Calu3 (cell line): ENCODE results near the gene ZBTB8A. TPM values are rescaled to one million over a fixed set of nuclear protein-coding genes. Genes with fewer than 3 reads are reported as not detected.

Experiments used
- BruUV-seq: library from RNA; stranded (reverse); fragments of 400-500 nt; replicated peaks from 2 replicates; lab custom pipeline; 2021; lab: Mats Ljungman, UMichigan
- CTCF ChIA-PET: fragments of 300-600 bp; sonication (Branson Sonifier 250); formaldehyde crosslinking; loops from one replicate; lab custom pipeline; 2022; ENCODE audit warnings: antibody characterized with exemption; lab: Charles Lee
- DNase-seq: peaks from one replicate; pipeline ENCODE4 v3.0.0; 2022
- H3K27ac Mint-ChIP-seq: one replicate; pipeline ENCODE4 v1.8.0; 2022; ENCODE audit warnings: mixed read lengths; ENCODE audit not compliant: unreplicated experiment
- H3K27me3 Mint-ChIP-seq: one replicate; pipeline ENCODE4 v1.8.0; 2022; ENCODE audit warnings: mixed read lengths; ENCODE audit not compliant: unreplicated experiment
- H3K36me3 Mint-ChIP-seq: one replicate; pipeline ENCODE4 v1.8.0; 2022; ENCODE audit warnings: mild to moderate bottlenecking, moderate library complexity, mixed read lengths; ENCODE audit not compliant: insufficient read depth, unreplicated experiment
- H3K4me1 Mint-ChIP-seq: one replicate; pipeline ENCODE4 v1.8.0; 2022; ENCODE audit warnings: mild to moderate bottlenecking, low read depth, mixed read lengths; ENCODE audit not compliant: unreplicated experiment
- H3K4me3 Mint-ChIP-seq: one replicate; pipeline ENCODE4 v1.8.0; 2022; ENCODE audit warnings: mild to moderate bottlenecking, low read depth, moderate library complexity, mixed read lengths; ENCODE audit not compliant: unreplicated experiment
- H3K9me3 Mint-ChIP-seq: one replicate; pipeline ENCODE4 v1.8.0; 2022; ENCODE audit warnings: low read depth, mixed read lengths; ENCODE audit not compliant: unreplicated experiment
- intact Hi-C: fragments of 100-400 bp; cut with micrococcal nuclease; formaldehyde crosslinking; loops from one replicate; pipeline ENCODE4 v1.10.0; 2022; ENCODE audit not compliant: unreplicated experiment
- total RNA-seq: library from RNA; stranded (reverse); gene quantifications from 2 replicates; pipeline ENCODE4 v1.2.3, GENCODE V29; 2022
- TF ChIP-seq, protein P1 (sequence below): fragments of 200-600 bp; IDR thresholded peaks from one replicate; pipeline ENCODE4 v1.8.0; 2022; ENCODE audit warnings: antibody characterized with exemption; ENCODE audit not compliant: unreplicated experiment

Gene ZBTB8A
- total RNA-seq, 1 experiment from 2014 or later = 4.7 TPM

DNA sequence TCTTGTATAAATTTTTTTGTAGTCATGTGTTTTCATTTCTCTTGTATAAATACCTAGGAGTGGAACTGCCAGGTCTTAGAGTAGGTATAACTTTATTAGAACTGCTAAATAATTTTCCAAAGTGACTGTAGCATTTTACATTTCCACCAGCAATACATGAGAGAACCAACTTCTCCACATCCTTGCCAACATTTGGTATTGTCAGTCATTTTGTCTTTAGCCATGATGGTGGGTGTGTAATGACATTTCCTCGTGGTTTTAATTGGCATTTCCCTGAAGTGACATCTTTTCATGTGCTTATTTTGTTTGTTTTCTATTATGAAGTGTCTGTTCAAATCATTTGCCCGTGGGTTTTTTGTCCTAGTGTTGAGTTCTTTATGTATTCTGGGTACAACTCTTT is 29.7 kb downstream of the ZBTB8A start:
- no peak overlapping the region for H3K27ac Mint-ChIP-seq
- H3K4me1 Mint-ChIP-seq = no peaks in the 10 kb centered on the region
- H3K9me3 Mint-ChIP-seq = no peaks in the 10 kb centered on the region
- H3K36me3 Mint-ChIP-seq = no peaks in the 10 kb centered on the region
- TF ChIP-seq, protein P1, sequence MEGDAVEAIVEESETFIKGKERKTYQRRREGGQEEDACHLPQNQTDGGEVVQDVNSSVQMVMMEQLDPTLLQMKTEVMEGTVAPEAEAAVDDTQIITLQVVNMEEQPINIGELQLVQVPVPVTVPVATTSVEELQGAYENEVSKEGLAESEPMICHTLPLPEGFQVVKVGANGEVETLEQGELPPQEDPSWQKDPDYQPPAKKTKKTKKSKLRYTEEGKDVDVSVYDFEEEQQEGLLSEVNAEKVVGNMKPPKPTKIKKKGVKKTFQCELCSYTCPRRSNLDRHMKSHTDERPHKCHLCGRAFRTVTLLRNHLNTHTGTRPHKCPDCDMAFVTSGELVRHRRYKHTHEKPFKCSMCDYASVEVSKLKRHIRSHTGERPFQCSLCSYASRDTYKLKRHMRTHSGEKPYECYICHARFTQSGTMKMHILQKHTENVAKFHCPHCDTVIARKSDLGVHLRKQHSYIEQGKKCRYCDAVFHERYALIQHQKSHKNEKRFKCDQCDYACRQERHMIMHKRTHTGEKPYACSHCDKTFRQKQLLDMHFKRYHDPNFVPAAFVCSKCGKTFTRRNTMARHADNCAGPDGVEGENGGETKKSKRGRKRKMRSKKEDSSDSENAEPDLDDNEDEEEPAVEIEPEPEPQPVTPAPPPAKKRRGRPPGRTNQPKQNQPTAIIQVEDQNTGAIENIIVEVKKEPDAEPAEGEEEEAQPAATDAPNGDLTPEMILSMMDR = no peak
- DNase-seq = no peak
- H3K27me3 Mint-ChIP-seq = no peaks in the 10 kb centered on the region
- CTCF ChIA-PET = interaction anchor here (0.7 kb wide), 1 partner anchor 11 kb away, joined by 3 read pairs; no protein-coding TSS in a partner anchor
- intact Hi-C loops = no loop called here
- no TSS peak for BruUV-seq
- no peak overlapping the region for H3K4me3 Mint-ChIP-seq

DNA sequence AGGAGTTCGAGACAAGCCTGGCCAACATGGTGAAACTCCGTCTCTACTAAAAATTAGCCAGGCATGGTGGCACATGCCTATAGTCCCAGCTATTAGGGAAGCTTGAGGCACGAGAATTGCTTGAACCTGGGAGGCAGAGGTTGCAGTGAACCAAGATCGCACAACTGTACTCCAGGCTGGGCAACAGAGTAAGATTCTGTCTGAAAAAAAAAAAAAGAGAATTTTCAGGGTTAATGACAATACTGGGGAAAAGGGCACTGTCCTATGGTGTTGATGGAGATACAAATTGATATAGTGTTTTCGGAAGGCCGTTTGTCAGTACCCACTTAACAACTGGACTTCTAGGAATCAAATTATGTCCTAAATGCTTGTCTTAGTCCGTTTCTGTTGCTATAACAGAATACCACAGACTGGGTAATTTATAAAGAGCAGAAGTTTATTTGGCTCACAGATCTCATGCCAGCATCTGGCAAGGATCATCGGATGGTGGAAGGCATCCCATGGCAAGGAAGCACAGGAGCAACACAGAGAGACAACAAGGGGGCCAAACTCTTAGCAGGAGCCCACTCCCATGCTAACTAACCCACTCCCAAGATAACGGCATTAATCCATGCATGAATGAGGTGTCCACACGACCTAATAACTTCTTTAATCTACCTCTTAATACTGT is 41.3 kb downstream of the ZBTB8A start:
- no peaks in the 10 kb centered on the region for H3K36me3 Mint-ChIP-seq
- H3K4me1 Mint-ChIP-seq = no peaks in the 10 kb centered on the region
- no peak for DNase-seq
- intact Hi-C loops = no loop called here
- TF ChIP-seq, protein P1 = no peak
- CTCF ChIA-PET = no interaction called here
- H3K27me3 Mint-ChIP-seq = no peaks in the 10 kb centered on the region
- H3K27ac Mint-ChIP-seq = no peak overlapping the region
- no peak overlapping the region for H3K4me3 Mint-ChIP-seq
- BruUV-seq = no TSS peak
- H3K9me3 Mint-ChIP-seq = no peaks in the 10 kb centered on the region

DNA sequence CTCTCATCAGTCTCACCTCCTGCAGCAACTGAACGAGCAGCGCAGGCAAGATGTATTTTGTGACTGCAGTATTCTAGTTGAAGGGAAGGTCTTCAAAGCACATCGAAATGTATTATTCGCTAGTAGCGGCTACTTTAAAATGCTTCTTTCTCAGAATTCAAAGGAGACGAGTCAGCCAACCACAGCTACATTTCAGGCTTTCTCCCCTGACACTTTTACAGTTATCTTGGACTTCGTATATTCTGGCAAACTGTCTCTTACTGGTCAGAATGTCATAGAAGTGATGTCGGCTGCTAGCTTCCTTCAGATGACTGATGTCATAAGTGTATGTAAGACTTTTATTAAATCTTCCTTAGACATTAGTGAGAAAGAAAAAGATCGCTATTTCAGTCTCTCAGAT is 53.7 kb downstream of the ZBTB8A start:
- H3K27ac Mint-ChIP-seq = no peak overlapping the region
- no peaks in the 10 kb centered on the region for H3K9me3 Mint-ChIP-seq
- CTCF ChIA-PET = interaction anchor here (0.6 kb wide), 1 partner anchor 99 kb away, joined by 3 read pairs; no protein-coding TSS in a partner anchor
- no peak overlapping the region for H3K4me3 Mint-ChIP-seq
- intact Hi-C loops = no loop called here
- BruUV-seq = no TSS peak
- H3K4me1 Mint-ChIP-seq = no peaks in the 10 kb centered on the region
- DNase-seq = no peak
- H3K36me3 Mint-ChIP-seq = no peaks in the 10 kb centered on the region
- TF ChIP-seq, protein P1 = no peak
- H3K27me3 Mint-ChIP-seq = no peaks in the 10 kb centered on the region

DNA sequence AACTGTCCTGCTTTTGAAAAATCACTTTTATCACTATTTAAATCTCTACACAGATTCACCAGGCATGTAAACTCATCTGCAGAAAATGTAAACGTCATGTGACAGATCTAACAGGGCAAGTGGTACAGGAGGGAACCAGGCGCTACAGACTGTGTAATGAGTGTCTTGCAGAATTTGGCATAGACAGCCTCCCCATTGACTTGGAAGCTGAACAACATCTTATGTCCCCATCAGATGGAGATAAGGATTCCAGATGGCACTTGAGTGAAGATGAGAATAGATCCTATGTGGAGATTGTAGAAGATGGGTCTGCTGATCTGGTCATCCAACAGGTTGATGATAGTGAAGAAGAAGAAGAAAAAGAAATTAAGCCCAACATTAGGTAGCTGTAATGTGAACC is 60.8 kb downstream of the ZBTB8A start:
- Mint-ChIP-seq H3K4me3 (no peak overlapping the region), H3K27ac (no peak overlapping the region), H3K36me3 (no peaks in the 10 kb centered on the region), H3K27me3 (no peaks in the 10 kb centered on the region), H3K4me1 (no peaks in the 10 kb centered on the region), H3K9me3 (no peaks in the 10 kb centered on the region)
- TF ChIP-seq, protein P1 = no peak
- CTCF ChIA-PET = no interaction called here
- intact Hi-C loops = no loop called here
- DNase-seq = no peak
- no TSS peak for BruUV-seq
